NCI-H1105 (cell line): ENCODE measurements around the gene F2RL1.
"Not testable (repeated sequence)": the region's sequence is repeated elsewhere in the genome, so short reads cannot be mapped to it uniquely, and the experiment has no call there.

Experiments
- DNase-seq: peaks from one replicate; lab custom pipeline; 2025; lab: John Stamatoyannopoulos, UW

The F2RL1 gene

DNA sequence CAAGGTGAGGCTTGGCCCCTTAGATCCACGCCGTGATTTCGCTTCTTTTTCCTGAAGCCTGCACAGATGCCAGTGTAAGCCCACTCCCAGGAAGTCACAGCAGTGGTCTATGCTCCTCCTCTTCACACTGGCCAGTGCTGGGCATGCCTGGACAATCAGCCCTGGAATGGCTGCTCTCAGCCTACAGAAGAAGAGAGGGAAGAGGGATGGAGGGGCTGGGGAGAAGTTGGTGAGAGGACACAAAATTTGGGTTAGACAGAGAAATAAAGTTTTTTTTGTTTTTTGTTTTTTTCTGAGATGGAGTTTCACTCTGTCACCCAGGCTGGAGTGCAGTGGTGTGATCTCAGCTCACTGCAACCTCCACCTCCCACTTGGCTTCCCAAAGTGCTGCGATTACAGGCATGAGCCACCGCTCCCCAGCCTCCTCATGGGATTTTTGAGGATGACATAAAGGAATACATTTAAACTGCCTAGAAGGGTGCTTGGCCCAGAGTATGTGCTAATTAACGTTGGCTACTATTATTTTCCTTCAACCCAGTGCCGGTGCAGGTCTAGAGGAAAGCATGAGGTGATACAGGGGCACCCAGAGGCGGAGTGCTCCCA is 31.8 kb downstream of the F2RL1 start:
- DNase-seq: no peak

DNA sequence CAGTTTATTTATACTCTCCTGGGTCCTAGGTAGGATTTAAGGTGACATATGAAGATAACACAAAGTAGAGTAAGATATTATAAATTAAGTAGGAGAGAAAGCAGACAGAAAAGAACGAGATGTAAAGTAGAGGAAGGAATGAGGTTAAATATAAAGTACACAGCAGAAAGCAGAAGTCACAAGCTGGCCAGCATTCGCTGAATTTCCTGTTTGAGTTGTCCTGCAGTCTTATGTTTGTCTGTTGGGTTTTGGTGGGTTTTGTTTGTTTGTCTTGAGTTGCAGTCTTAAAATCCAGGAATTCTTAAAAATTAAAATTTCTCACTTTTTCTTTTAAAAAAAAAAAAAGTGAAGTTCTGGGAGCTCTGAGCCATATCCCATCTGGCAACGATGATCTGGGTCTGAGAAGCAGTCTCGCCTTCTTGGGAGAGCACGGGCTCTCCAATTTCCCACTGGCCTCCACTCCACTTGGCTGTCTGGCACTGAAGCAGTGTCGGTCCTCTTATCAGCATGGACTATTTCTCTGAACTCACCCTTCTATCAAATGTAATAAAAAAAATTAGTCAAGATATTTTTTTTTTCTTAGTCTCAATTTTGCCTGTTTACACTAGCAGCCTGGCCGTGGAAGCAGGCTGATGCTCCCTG is 33.0 kb downstream of the F2RL1 start:
- DNase-seq: no peak

DNA sequence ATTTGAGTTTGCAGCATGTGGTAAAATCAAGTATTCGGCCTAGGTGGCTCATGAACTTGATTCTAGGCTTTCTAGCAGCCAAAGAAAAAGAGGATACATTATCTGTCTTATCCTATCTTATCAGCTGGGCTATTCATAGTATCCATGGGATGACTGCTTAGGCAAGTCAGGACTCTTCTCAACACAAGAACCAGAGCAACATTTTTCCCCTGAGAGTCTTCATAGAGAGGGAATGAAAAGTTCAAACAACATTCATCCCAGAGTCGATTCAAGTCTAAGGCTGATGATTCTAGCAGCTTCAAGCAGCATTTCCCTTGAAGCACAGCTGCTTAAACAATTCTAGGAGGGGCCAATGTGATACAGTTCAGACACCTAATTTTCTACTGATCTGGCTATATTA is 33.9 kb downstream of the F2RL1 start:
- no peak for DNase-seq

DNA sequence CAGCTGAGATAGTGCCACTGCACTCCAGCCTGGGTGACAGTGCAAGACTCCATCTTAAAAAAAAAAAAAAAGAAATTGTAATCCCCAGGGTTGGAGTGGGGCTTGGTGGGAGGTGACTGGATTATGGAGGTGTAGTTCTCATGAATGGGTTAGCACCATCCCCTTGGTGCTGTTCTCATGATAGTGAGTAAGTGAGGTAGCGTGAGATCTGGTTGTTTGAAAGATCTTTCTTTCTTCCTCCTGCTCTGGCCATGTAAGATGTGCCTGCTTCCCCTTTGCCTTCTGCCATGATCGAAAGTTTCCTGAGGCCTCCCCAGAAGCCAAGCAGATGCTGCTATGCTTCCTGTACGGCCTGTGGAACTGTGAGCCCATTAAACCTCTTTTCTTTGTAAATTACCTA is 34.9 kb downstream of the F2RL1 start:
- not testable (repeated sequence) for DNase-seq

GRCh38 chr5:76854644-76855043 is 35.8 kb downstream of the F2RL1 start:
- DNase-seq: no peak

DNA sequence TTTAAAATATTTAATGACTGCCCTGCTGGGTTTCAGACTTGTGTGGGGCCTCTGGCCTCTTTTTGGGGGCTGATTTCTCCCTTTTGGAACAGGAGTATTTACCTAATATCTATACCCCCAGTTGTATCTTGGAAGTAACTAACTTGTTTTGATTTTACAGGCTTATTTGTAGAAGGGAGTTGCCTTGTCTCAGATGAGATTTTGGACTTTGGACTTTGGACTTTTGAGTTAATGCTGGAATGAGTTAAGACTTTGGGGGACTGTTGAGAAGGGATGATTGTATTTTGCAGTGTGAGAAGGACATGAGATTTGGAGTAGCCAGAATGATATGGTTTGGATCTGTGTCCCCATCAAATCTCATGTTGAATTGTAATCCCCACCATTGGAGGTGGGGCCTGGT is 36.7 kb downstream of the F2RL1 start:
- DNase-seq: not testable (repeated sequence)

DNA sequence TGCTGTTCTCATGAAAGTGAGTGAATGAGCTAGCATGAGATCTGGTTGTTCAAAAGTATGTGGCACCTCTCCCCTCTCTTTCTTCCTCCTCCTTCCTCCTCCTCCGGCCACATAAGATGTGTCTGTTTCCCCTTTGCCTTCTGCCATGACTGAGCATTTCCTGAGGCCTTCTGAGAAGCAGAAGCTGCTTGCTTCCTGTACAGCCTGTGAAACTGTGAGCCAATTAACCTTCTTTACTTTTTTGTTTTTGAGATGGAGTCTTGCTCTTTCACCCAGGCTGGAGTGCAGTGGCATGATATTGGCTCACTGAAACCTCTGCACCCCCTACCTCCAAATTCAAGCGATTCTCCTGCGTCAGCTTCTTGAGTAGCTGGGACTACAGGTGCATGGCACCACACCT is 37.1 kb downstream of the F2RL1 start:
- DNase-seq: no peak

GRCh38 chr5:76856800-76857199 is 38.0 kb downstream of the F2RL1 start:
- DNase-seq: not testable (repeated sequence)

DNA sequence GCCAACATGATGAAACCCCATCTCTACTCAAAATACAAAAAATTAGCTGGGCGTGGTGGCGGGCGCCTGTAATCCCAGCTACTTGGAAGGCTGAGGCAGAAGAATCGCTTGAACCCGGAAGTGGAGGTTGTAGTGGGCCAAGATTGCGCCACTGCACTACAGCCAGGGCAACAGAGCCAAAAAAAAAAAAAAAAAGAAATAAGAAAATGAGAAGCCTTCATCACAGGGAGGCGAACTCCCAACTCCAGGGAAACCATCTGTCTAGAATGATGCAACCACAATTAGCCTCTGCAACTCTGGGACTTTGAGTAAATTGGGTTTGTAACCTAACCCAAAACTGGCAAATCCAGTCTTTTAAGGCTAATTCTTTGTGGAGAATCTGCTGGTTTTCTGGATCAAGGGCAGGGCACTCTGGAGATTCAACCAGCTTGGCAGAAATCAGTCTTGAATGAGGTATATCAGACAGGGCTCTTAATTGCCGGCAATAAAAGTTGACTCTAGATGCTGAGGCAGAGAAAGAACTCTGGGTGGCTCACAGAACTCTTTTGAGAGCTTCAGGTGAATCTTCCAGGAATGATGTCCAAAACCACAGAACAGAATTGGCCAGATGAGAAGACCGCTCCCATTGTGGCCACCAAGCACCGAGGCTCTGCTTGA is 40.9 kb downstream of the F2RL1 start:
- DNase-seq: no peak

DNA sequence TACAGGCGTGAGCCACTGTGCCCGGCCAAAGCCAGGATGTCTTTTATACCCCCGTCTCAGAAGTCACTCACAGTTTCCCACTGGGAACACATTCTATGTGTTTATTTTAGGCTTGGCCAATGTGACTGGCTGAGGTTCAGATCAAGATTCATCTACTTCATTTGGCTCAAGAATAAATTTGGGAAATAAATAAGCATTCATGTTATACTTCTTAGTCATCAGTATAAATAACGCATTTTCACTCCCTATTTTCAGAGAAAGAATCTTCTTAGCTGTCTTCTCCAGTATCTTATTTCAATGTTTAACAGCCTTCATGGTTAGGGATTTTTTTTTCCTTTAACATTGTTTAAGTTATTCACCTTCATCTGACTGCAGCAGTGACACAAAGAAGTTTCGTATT is 42.8 kb downstream of the F2RL1 start:
- no peak for DNase-seq

- no peak for DNase-seq
Observed at GRCh38 chr5:76863001-76863400, 44.2 kb downstream of the F2RL1 start.

GRCh38 chr5:76866503-76866902 is 47.7 kb downstream of the F2RL1 start:
- no peak for DNase-seq

- DNase-seq: no peak
Observed at GRCh38 chr5:76867038-76867437, 48.2 kb downstream of the F2RL1 start.

DNA sequence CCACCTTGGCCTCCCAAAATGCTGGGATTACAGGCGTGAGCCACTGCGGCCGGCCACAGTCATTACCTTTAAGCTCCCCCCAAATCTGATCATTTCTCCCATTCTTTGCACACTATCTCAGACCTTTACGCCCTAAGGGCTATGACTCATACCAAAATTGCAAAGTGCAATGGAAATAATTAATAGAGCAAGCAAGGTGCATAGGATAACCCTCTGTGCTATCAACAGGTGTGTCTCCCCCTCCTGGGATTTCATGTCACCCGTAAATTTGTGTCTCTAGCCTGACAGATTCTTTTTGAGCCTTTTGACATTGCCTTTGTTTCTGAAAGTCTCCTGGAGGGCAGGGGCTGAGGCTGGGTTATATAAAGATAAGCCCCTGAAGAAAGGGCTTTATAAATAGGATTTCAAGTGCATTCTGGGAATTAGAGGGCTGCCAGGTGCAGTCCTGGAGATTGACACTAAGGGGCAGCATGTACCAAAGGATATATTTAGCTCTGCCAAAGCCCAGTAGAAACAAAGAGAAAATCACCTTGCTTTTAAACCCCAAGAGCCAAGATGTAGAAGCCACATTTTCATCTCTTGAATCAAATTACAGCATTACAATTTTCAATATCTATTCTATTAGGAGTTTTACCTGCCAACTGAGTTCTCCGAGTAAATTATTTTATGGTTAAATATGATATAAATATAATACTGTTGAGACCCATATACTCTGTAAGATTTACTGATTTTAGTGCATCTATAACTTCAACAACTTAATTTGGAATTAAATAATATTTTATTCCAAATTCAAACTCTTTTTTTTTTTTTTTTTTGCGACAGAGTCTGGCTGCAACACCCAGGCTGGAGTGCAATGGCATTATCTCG is 49.2 kb downstream of the F2RL1 start:
- DNase-seq: peak; percentile 27

- no peak for DNase-seq
Observed at GRCh38 chr5:76870046-76870445, 51.2 kb downstream of the F2RL1 start.

GRCh38 chr5:76874088-76874581 is 55.3 kb downstream of the F2RL1 start:
- DNase-seq: peak; percentile 55
